Measurements from ENCODE around the gene CDKL2.

DNA sequence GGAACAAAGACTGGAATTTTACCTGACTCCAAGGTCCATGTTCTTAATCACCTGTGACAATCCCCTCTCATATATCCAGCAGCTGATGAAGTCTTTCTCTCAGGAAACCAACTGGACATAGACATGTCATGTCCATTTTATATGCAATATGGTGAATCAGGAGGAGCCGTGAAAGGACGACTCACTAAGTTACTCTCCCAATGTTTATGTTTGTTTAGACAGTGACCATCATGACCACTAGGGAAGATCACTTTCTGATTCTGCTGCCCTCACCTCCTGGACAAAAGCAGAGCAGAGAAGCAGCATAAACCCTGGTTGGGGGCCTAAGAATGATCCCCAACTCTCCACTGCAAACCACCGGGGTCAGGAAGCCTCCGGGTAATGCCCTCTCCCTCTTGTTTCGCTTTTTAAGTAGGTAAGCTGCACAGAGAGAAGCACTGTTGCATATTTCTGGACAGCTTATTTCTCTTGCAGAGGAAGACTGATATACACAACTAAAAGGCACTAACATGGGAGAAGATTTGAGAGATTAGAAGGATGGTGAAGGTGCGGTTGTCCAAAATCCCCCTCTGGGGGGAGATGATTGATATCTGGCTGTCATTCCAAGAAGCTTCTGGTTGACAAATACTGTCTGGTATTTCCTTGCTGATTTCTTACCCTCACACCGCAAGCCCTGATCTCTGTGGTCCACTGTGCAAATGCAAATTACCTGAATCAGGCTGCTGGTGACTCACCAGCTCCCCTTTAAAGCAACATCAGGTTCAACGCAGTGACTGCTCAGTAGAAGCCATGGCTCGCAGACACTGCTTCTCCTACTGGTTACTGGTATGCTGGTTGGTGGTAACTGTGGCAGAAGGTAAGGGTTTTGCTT, 74.8 kb downstream of the CDKL2 start, which contains the start of gene ODAPH:
- TF ChIP-seq, protein P1, sequence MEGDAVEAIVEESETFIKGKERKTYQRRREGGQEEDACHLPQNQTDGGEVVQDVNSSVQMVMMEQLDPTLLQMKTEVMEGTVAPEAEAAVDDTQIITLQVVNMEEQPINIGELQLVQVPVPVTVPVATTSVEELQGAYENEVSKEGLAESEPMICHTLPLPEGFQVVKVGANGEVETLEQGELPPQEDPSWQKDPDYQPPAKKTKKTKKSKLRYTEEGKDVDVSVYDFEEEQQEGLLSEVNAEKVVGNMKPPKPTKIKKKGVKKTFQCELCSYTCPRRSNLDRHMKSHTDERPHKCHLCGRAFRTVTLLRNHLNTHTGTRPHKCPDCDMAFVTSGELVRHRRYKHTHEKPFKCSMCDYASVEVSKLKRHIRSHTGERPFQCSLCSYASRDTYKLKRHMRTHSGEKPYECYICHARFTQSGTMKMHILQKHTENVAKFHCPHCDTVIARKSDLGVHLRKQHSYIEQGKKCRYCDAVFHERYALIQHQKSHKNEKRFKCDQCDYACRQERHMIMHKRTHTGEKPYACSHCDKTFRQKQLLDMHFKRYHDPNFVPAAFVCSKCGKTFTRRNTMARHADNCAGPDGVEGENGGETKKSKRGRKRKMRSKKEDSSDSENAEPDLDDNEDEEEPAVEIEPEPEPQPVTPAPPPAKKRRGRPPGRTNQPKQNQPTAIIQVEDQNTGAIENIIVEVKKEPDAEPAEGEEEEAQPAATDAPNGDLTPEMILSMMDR (IDR thresholded peaks at IDR 0.05; ENCODE audit: low read depth, low read length), result no peak
- TF ChIP-seq POLR2A (IDR thresholded peaks at IDR 0.05; ENCODE audit: extremely low read depth, insufficient read length), result no peak
- TF ChIP-seq, protein P2, sequence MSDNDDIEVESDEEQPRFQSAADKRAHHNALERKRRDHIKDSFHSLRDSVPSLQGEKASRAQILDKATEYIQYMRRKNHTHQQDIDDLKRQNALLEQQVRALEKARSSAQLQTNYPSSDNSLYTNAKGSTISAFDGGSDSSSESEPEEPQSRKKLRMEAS (IDR thresholded peaks at IDR 0.05; ENCODE audit: low read depth, low read length), result no peak
- TF ChIP-seq MYC (IDR thresholded peaks at IDR 0.05; ENCODE audit: low read depth, low read length), result no peak

All from NB4 (cell line).